Activated CD4-positive, CD25-positive, alpha-beta regulatory T cell treated with anti-CD3 and anti-CD28 coated beads, Interleukin-2, amount 50 U/mL, for 72 hours (primary cell): ENCODE results near the gene PTPRK.

Experiments
- DNase-seq: peaks from one replicate; pipeline ENCODE4 v3.0.0; 2021

Gene PTPRK

GRCh38 chr6:128515550-128516513 lies 4.6 kb downstream of the PTPRK start:
- no peak for DNase-seq

GRCh38 chr6:128513878-128514277 lies 6.5 kb downstream of the PTPRK start:
- DNase-seq, result no peak

GRCh38 chr6:128512296-128512695 lies 8.1 kb downstream of the PTPRK start:
- DNase-seq, result no peak

GRCh38 chr6:128511506-128511905 lies 8.9 kb downstream of the PTPRK start:
- no peak for DNase-seq

- no peak for DNase-seq
Measured at GRCh38 chr6:128509709-128510108, 10.7 kb downstream of the PTPRK start.

- no peak for DNase-seq
Measured at GRCh38 chr6:128508588-128509296, 11.7 kb downstream of the PTPRK start.

GRCh38 chr6:128507337-128508310 lies 12.8 kb downstream of the PTPRK start:
- DNase-seq, result no peak

GRCh38 chr6:128505603-128506002 lies 14.8 kb downstream of the PTPRK start:
- DNase-seq, result no peak

GRCh38 chr6:128504003-128504654 lies 16.3 kb downstream of the PTPRK start:
- DNase-seq, result no peak

- no peak for DNase-seq
Measured at GRCh38 chr6:128500749-128501600, 19.4 kb downstream of the PTPRK start.

GRCh38 chr6:128500014-128500413 lies 20.4 kb downstream of the PTPRK start:
- DNase-seq, result no peak

GRCh38 chr6:128499079-128499731 lies 21.2 kb downstream of the PTPRK start:
- no peak for DNase-seq

- no peak for DNase-seq
Measured at GRCh38 chr6:128498234-128498633, 22.2 kb downstream of the PTPRK start.

GRCh38 chr6:128495536-128496333 lies 24.7 kb downstream of the PTPRK start:
- DNase-seq, result no peak

GRCh38 chr6:128494440-128494839 lies 26.0 kb downstream of the PTPRK start:
- DNase-seq, result no peak

GRCh38 chr6:128493877-128494276 lies 26.5 kb downstream of the PTPRK start:
- DNase-seq, result no peak

- no peak for DNase-seq
Measured at GRCh38 chr6:128492386-128492785, 28.0 kb downstream of the PTPRK start.

GRCh38 chr6:128491610-128492206 lies 28.7 kb downstream of the PTPRK start:
- no peak for DNase-seq

GRCh38 chr6:128491100-128491581 lies 29.3 kb downstream of the PTPRK start:
- DNase-seq, result no peak
